Smooth muscle cell (in vitro differentiated cells): ENCODE measurements around the gene CNFN. TPM values are rescaled to one million over a fixed set of nuclear protein-coding genes. Genes with fewer than 3 reads are reported as not detected.

Experiments
- DNase-seq: peaks from one replicate; lab custom pipeline; 2025; ENCODE audit not compliant: unreplicated experiment; lab: John Stamatoyannopoulos, UW
- H2AFZ ChIP-seq: fragments of 200-600 bp; sonication (generic); 2 replicates; pipeline ENCODE4 v1.6.0; 2016; ENCODE audit warnings: antibody characterized with exemption, low read depth, mild to moderate bottlenecking
- H3F3A ChIP-seq: fragments of 200-600 bp; sonication (generic); 2 replicates; pipeline ENCODE4 v1.6.0; 2017; ENCODE audit warnings: antibody characterized with exemption, low read depth
- H3K27ac ChIP-seq: fragments of 200-600 bp; sonication (generic); 2 replicates; pipeline ENCODE4 v1.5.1; 2016; ENCODE audit warnings: low read depth, mild to moderate bottlenecking
- H3K27me3 ChIP-seq: fragments of 200-600 bp; sonication (generic); 2 replicates; pipeline ENCODE4 v1.6.1; 2016; ENCODE audit warnings: low read depth, mild to moderate bottlenecking
- H3K36me3 ChIP-seq: fragments of 200-600 bp; sonication (generic); 2 replicates; pipeline ENCODE4 v1.5.1; 2016; ENCODE audit warnings: low read depth
- H3K4me1 ChIP-seq: fragments of 200-600 bp; sonication (generic); 2 replicates; pipeline ENCODE4 v1.5.1; 2016; ENCODE audit warnings: low read depth
- H3K4me2 ChIP-seq: fragments of 200-600 bp; sonication (generic); 2 replicates; pipeline ENCODE4 v1.6.0; 2016; ENCODE audit warnings: mild to moderate bottlenecking
- H3K4me3 ChIP-seq: fragments of 200-600 bp; sonication (generic); 2 replicates; pipeline ENCODE4 v1.5.1; 2016; ENCODE audit warnings: mild to moderate bottlenecking
- H3K79me2 ChIP-seq: fragments of 200-600 bp; sonication (generic); 2 replicates; pipeline ENCODE4 v1.6.0; 2016; ENCODE audit warnings: low read depth, mild to moderate bottlenecking
- H3K9ac ChIP-seq: fragments of 200-600 bp; sonication (generic); 2 replicates; pipeline ENCODE4 v1.6.0; 2016; ENCODE audit warnings: low read depth
- H3K9me3 ChIP-seq: fragments of 200-600 bp; sonication (generic); replicated peaks from 2 replicates; pipeline ENCODE4 v1.5.1; 2016; ENCODE audit warnings: low read depth
- H4K20me1 ChIP-seq: fragments of 200-600 bp; sonication (generic); 2 replicates; pipeline ENCODE4 v1.6.0; 2016; ENCODE audit warnings: low read depth
- CTCF ChIP-seq: fragments of 200-600 bp; sonication (generic); IDR thresholded peaks from 2 replicates; pipeline ENCODE4 v1.5.1; 2017; ENCODE audit warnings: borderline replicate concordance, mild to moderate bottlenecking, antibody characterized with exemption; ENCODE audit not compliant: insufficient read depth, poor library complexity, severe bottlenecking
- WGBS: methylation state at CpG from one replicate; pipeline ENCODE4 v1.1.7; 2016; ENCODE audit warnings: low lambda C conversion rate; 5-methylcytosine and 5-hydroxymethylcytosine counted together
- polyA plus RNA-seq: library from polyadenylated mRNA; unstranded; fragments of >200 nt; fragmentation: Nextera tagmentation; extraction: Ambion mirVana; gene quantifications from 2 replicates; pipeline ENCODE4 v1.2.1, GENCODE V29; 2016
- total RNA-seq: library from RNA; depleted of rRNA; stranded (reverse); fragments of >200 nt; gene quantifications from 2 replicates; pipeline ENCODE4 v1.2.3, GENCODE V29; 2014

The CNFN gene
- total and polyA plus RNA-seq, 2 experiments from 2014 or later, result 24.1 to 44.9 TPM

GRCh38 chr19:42423462-42424344 is 33.6 kb upstream of the CNFN start:
- peak overlapping the region; percentile 77 for H3K4me3 ChIP-seq
- no peaks in the 10 kb centered on the region for H3K79me2 ChIP-seq
- H4K20me1 ChIP-seq, result no peaks in the 10 kb centered on the region
- peak; percentile 42 for DNase-seq
- no peak overlapping the region for H3K9ac ChIP-seq
- no peak overlapping the region for H3K27ac ChIP-seq
- peaks cover 17% of the 10 kb centered on the region for H3K4me1 ChIP-seq
- peak overlapping the region; percentile 91 for H3K4me2 ChIP-seq
- WGBS, result 24% methylated on average over 58 of the region's 65 CpGs
- no peaks in the 10 kb centered on the region for H3K9me3 ChIP-seq
- no peaks in the 10 kb centered on the region for H3K36me3 ChIP-seq
- TF ChIP-seq CTCF, result no peak
- H3K27me3 ChIP-seq, result no peaks in the 10 kb centered on the region
- no peaks in the 10 kb centered on the region for H3F3A ChIP-seq
- peak overlapping the region; percentile 94 for H2AFZ ChIP-seq

GRCh38 chr19:42422901-42423461 is 32.9 kb upstream of the CNFN start:
- H3K9me3 ChIP-seq, result no peaks in the 10 kb centered on the region
- H3K9ac ChIP-seq, result no peak overlapping the region
- no peak for DNase-seq
- H2AFZ ChIP-seq, result peak overlapping the region; percentile 94
- TF ChIP-seq CTCF, result no peak
- H3K4me2 ChIP-seq, result peak overlapping the region; percentile 91
- H3F3A ChIP-seq, result no peaks in the 10 kb centered on the region
- H3K4me3 ChIP-seq, result peak overlapping the region; percentile 77
- no peak overlapping the region for H3K27ac ChIP-seq
- no peaks in the 10 kb centered on the region for H3K79me2 ChIP-seq
- H3K27me3 ChIP-seq, result no peaks in the 10 kb centered on the region
- 9% methylated on average over 38 of the region's 38 CpGs for WGBS
- H3K36me3 ChIP-seq, result no peaks in the 10 kb centered on the region
- H4K20me1 ChIP-seq, result no peaks in the 10 kb centered on the region
- H3K4me1 ChIP-seq, result peaks cover 10% of the 10 kb centered on the region

- 78% methylated on average over 17 of the region's 17 CpGs for WGBS
- Histone ChIP-seq H3K4me2 (peak overlapping the region; percentile 91), H3K9ac (no peak overlapping the region), H3K4me3 (peak overlapping the region; percentile 77), H3F3A (no peaks in the 10 kb centered on the region), H3K27ac (no peak overlapping the region), H2AFZ (no peak overlapping the region), H3K4me1 (peaks cover 10% of the 10 kb centered on the region), H4K20me1 (no peaks in the 10 kb centered on the region), H3K36me3 (no peaks in the 10 kb centered on the region), H3K27me3 (no peaks in the 10 kb centered on the region), H3K79me2 (no peaks in the 10 kb centered on the region), H3K9me3 (no peaks in the 10 kb centered on the region)
- TF ChIP-seq CTCF, result no peak
- DNase-seq, result no peak
Observed at GRCh38 chr19:42422092-42422900, 32.2 kb upstream of the CNFN start.
